NCI-H510A (cell line): Measurements from ENCODE around the gene ZAR1.

Experiments
- DNase-seq: peaks from one replicate; lab custom pipeline; 2025; lab: John Stamatoyannopoulos, UW

Gene ZAR1

DNA sequence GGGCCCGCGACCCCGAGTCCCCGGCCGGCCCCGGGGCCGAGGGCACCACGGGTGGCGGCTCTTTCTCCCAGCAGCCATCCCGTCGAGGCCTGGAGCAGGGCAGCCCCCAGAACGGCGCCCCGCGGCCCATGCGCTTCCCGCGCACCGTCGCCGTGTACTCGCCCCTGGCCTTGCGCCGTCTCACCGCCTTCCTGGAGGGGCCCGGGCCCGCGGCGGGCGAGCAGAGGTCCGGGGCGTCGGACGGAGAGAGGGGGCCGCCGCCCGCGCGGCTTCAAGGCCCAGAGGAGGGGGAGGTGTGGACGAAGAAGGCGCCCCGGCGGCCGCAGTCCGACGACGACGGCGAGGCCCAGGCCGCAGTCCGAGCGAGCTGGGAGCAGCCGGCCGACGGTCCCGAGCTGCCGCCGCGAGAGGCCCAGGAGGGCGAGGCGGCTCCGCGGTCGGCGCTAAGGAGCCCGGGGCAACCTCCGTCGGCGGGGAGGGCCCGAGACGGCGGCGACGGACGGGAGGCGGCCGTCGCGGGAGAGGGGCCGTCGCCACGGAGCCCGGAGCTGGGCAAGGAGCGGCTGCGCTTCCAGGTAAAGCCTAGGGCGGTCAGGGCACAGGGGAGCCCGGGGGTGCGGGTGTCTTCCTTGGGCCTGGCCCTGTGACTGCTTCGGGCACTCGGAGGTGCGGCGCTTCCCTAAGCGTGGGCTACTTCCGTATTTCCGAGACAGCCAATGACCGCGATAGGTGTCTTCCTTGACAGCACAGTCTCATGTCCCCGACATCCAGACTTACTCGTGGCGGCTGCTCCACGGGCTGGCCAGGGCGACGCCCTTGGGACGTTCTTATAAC lies 845 bp downstream of the ZAR1 start:
- no peak for DNase-seq

- DNase-seq = no peak
Measured at GRCh38 chr4:48491514-48492176, 1.6 kb downstream of the ZAR1 start.

GRCh38 chr4:48493452-48494100 lies 3.5 kb downstream of the ZAR1 start:
- DNase-seq = no peak

DNA sequence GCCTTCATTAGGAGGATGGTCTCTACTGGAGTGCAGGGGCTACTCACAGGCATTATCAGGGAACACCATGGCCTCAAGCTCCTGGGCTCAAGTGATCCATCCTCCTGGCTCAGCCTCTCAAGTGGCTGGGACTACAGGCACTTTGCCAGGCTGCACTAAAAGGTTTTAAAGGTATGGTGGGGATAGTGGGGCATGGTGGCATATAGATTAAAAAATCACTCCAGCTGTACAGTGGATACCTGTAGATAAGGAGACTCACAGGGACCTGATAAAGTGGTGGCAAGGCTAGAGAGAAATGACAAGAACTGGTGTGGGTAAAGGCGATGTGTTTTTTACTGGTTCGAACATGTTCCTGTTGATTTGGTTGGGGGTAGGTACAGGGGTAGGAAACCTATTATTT lies 5.9 kb downstream of the ZAR1 start:
- no peak for DNase-seq

DNA sequence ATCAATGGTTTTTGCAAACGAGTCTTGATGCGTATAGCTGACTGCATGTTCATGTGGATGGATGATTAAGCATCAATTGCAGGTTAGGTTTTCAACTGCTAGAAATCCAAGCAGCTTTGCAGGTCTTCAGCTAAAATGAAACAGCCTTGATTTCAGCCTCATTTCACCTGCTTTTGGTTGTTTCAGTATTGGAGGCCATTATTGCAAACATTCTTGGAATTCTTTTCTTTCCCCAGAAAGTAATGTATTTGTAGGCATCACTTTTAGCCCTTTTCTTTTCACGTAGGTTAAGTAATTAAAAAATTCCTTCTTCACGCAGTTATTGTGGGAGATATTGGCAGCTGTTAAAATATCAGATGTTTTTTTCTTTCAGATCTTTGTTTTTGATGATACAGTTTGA lies 8.8 kb downstream of the ZAR1 start:
- DNase-seq = no peak

DNA sequence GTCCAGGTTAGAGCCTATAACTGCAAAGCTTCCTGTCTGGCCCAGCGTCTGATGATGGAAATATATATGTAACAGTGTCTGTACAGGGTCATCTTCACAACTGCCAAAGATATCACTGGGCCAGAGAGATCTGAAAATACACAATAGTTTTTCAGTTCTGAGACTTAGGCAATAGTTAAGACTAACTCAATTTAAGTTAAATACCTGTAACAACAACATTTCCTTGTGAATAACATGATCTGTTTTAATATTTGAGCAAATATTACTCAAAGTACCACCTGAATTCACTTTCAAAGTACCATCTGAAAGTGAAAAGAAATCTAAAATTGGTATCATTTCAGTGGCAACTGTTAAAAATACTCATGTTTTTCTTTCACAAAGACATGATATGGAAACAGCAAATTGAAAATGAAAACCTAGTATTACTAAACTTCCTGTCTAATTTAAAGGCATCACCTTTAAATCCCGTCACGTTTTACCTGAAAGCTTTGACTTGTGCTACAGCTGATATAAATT lies 9.6 kb downstream of the ZAR1 start:
- no peak for DNase-seq

GRCh38 chr4:48503233-48504025 lies 13.4 kb downstream of the ZAR1 start:
- no peak for DNase-seq

GRCh38 chr4:48504026-48504330 lies 13.9 kb downstream of the ZAR1 start:
- DNase-seq = no peak

DNA sequence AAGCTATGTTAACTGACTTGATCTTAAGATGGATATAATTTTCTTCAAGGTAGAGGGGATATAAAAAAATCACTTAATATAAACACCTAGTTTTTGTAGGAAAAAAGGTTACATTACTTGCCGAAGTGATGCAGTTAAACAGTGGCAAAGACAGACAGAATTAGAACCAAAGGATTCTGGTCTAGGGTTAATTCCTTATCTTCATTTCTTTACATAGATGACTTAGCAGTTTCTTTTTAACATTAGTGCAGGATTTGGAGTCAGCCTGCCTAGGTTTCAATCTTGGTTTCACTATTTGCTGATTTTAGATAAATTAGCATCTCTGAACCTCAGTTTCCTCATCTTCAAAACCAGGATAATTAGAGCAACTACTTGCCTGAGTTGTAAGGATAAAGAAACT lies 14.3 kb downstream of the ZAR1 start:
- DNase-seq = no peak

DNA sequence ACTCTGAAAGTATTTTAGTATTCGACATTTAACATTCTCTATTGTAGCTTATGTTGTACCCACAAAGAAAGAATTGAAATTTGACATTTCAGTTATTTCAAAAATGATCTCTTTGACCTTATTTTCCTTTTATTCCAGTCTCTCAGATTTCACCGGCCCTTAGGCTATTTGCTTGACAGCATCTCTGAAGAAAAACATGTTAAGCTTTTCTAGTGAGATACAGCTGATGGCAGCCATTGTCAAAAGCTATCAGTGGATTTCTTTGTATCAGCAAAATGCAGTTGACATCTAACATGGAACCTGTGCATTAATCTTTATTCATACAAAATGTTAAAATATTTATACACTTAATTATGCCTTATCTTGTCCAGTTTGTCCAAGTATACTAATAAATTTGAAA lies 16.7 kb downstream of the ZAR1 start:
- no peak for DNase-seq

DNA sequence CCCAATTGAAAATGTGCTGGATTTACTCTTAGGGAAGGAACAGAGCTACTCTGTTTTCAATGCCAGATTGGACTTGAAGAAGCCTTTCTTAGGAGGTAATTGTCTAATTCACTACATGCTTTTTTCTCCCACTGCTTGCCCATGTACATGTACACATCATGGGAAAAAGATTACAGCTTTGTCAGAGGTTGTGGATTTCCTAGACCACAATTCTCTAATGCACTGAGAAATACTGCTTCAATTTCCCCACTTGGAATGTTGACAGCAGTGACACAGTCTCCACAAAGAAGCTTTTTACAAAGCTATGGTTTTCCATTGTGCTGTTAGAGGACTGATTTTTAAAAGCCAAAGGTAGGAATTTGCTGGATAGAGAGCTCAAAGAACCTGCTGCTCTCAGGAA lies 19.5 kb downstream of the ZAR1 start:
- DNase-seq = no peak

DNA sequence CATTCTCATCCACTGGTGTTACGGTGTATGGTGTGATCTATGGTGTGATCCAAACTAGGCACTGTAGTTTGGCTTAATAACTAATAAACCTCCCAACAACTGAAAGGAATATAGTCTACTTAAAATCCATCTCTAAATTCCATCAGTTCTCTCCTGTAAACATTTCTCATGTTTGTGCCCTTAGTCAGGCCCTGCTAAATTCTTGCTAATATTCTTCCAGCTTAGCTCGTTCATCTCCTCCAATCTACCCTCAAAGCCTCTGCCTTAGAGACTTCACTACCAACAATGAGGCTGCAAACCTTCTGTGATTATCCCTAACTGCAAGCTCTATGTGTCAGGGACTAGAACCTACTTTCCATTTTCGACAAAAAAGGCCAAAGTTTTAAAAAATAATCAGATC lies 28.1 kb downstream of the ZAR1 start:
- DNase-seq = no peak

DNA sequence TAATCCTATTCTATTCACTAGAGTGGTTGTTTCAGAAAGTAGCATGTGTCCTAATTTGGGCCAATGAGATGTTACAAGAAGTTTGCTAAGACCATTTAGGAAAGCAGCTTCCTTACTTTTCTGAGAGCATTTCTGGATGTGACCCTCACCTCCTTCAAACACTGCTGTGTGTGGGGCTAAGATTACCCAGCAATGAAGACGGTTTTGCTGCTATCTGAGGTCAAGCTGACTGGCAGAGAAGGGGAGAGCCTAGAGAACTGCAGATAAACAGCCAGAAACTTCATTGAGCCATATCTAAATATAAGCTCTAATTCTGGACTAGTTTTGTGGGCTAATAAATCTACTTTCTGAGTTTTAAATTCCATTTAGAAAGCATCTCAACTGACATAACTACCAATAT lies 36.4 kb downstream of the ZAR1 start:
- no peak for DNase-seq

DNA sequence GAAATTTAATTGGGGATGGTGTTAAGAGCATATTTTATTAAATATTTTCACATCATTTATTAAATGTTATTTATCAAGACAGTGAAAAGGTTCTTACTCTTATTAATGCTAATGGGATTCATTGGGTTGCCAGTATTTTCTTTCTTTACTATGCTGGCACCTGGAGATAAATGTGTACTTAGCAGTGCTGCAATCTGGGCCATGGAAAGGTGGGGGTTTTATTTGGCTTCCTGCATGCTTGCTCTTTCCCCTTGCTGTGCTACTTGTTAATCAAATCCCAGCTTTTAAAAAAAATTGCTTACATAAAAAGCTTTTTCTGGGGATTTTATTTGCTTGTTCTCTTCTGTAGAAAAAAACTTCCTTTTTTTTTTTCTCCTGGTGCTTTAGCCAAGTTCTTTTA lies 48.3 kb downstream of the ZAR1 start:
- DNase-seq = no peak

GRCh38 chr4:48539597-48539996 lies 49.5 kb downstream of the ZAR1 start:
- DNase-seq = no peak

GRCh38 chr4:48542888-48543287 lies 52.8 kb downstream of the ZAR1 start:
- no peak for DNase-seq

GRCh38 chr4:48543796-48544195 lies 53.7 kb downstream of the ZAR1 start:
- no peak for DNase-seq
